GM12878 (cell line): ENCODE data around the gene NRG3. TPM values are rescaled to one million over a fixed set of nuclear protein-coding genes. Genes with fewer than 3 reads are reported as not detected.

ENCODE experiments used
- ATAC-seq: fragments of 200-7000 bp; cut with Tn5 transposase; 3 replicates; pipeline ENCODE4 v1.9.1; 2020; ENCODE audit warnings: mild to moderate bottlenecking, moderate library complexity
- BruUV-seq: library from RNA; stranded (reverse); fragments of 400-500 nt; replicated peaks from 2 replicates; lab custom pipeline; 2021; lab: Mats Ljungman, UMichigan
- CTCF ChIA-PET: fragments of 300-600 bp; sonication (Branson Sonifier 250); formaldehyde crosslinking; extraction: SDS; loops from one replicate; lab custom pipeline; 2021; ENCODE audit warnings: inconsistent platforms; lab: Yijun Ruan, JAX
- POLR2A ChIA-PET: fragments of 350-600 bp; formaldehyde crosslinking; extraction: SDS; loops from one replicate; lab custom pipeline; 2021; ENCODE audit warnings: inconsistent platforms; lab: Charles Lee
- RAD21 ChIA-PET: fragments of 300-600 bp; sonication (Branson Sonifier 250); formaldehyde crosslinking; loops from one replicate; lab custom pipeline; 2023; ENCODE audit warnings: antibody characterized with exemption; ENCODE audit not compliant: unreplicated experiment; lab: Charles Lee
- SMC1A ChIA-PET: fragments of 300-600 bp; sonication (Branson Sonifier 250); formaldehyde crosslinking; loops from one replicate; lab custom pipeline; 2023; ENCODE audit not compliant: unreplicated experiment, uncharacterized antibody; lab: Charles Lee
- DNase-seq: peaks from one replicate; pipeline ENCODE4 v3.0.0-alpha.2; 2011; ENCODE audit warnings: low read depth, low spot score
- FAIRE-seq: peaks from 3 replicates; lab custom pipeline; 2011; peaks lifted over from hg19 to GRCh38; lab: Jason Lieb, UNC
- H2AFZ ChIP-seq: 2 replicates; pipeline ENCODE4 v1.6.0; 2011; ENCODE audit warnings: low read depth, low read length, control low read depth; ENCODE audit not compliant: control insufficient read depth
- H3K27ac ChIP-seq: 2 replicates; pipeline ENCODE4 v1.5.1; 2011; ENCODE audit warnings: control low read depth; ENCODE audit not compliant: control insufficient read depth, insufficient read depth
- H3K27me3 ChIP-seq, 2 experiments: replicated peaks in 1 of 2; 2 replicates each; pipeline versions ENCODE4 v1.6.0 to v1.6.1; 2011; ENCODE audit warnings: low read length in 1 of 2; ENCODE audit not compliant: control insufficient read depth in 2 of 2, insufficient read depth in 2 of 2
- H3K36me3 ChIP-seq, 2 experiments: 2 replicates each; pipeline ENCODE4 v1.5.1; 2011; ENCODE audit warnings: low read length in 1 of 2; ENCODE audit not compliant: control insufficient read depth in 2 of 2, insufficient read depth in 2 of 2
- H3K4me1 ChIP-seq: 2 replicates; pipeline ENCODE4 v1.6.1; 2011; ENCODE audit warnings: mild to moderate bottlenecking, low read length, moderate library complexity, mixed read lengths; ENCODE audit not compliant: control insufficient read depth, insufficient read depth
- H3K4me2 ChIP-seq: 2 replicates; pipeline ENCODE4 v1.6.0; 2011; ENCODE audit warnings: control low read depth; ENCODE audit not compliant: control insufficient read depth, insufficient read depth
- H3K4me3 ChIP-seq: fragments of 200-600 bp; sonication (generic); 2 replicates; pipeline ENCODE4 v1.5.1; 2016
- H3K79me2 ChIP-seq: 2 replicates; pipeline ENCODE4 v1.6.0; 2011; ENCODE audit warnings: low read length; ENCODE audit not compliant: control insufficient read depth, insufficient read depth
- H3K9ac ChIP-seq: 2 replicates; pipeline ENCODE4 v1.8.0; 2011; ENCODE audit warnings: low read length, control low read depth, mixed read lengths; ENCODE audit not compliant: control insufficient read depth, insufficient read depth
- H3K9me3 ChIP-seq: replicated peaks from 3 replicates; pipeline ENCODE4 v1.5.1; 2011; ENCODE audit warnings: mild to moderate bottlenecking, low read length; ENCODE audit not compliant: control insufficient read depth, insufficient read depth
- H4K20me1 ChIP-seq: 2 replicates; pipeline ENCODE4 v1.6.0; 2011; ENCODE audit not compliant: control insufficient read depth, insufficient read depth
- ELK1 ChIP-seq: IDR thresholded peaks from 2 replicates; pipeline ENCODE4 v1.6.1; 2012; ENCODE audit warnings: low read depth, low read length, improper control_type of control experiment
- JUNB ChIP-seq: IDR thresholded peaks from 2 replicates; pipeline ENCODE4 v1.6.1; 2016; ENCODE audit warnings: antibody characterized with exemption, mild to moderate bottlenecking
- JUND ChIP-seq: IDR thresholded peaks from 2 replicates; pipeline ENCODE4 v1.6.1; 2012; ENCODE audit warnings: low read depth, mild to moderate bottlenecking, low read length, improper control_type of control experiment, moderate library complexity
- NFIC ChIP-seq: IDR thresholded peaks from 2 replicates; pipeline ENCODE4 v1.6.1; 2012; ENCODE audit warnings: low read depth, mild to moderate bottlenecking, inconsistent platforms, low read length, moderate library complexity
- NFYA ChIP-seq: IDR thresholded peaks from 2 replicates; pipeline ENCODE4 v1.6.1; 2011; ENCODE audit warnings: low read depth, mild to moderate bottlenecking, low read length, improper control_type of control experiment, borderline replicate concordance
- PKNOX1 ChIP-seq: fragments of 450-650 bp; IDR thresholded peaks from 2 replicates; pipeline ENCODE4 v1.6.1; 2016; ENCODE audit warnings: mild to moderate bottlenecking
- PML ChIP-seq: IDR thresholded peaks from 2 replicates; pipeline ENCODE4 v1.6.1; 2012; ENCODE audit warnings: low read length, inconsistent platforms
- RB1 ChIP-seq: fragments of 450-650 bp; formaldehyde crosslinking; IDR thresholded peaks from 2 replicates; pipeline ENCODE4 v1.6.1; 2017; ENCODE audit warnings: mild to moderate bottlenecking, borderline replicate concordance
- SMC3 ChIP-seq: IDR thresholded peaks from 2 replicates; pipeline ENCODE4 v1.6.1; 2011; ENCODE audit warnings: low read length, improper control_type of control experiment, borderline replicate concordance
- SP1 ChIP-seq: IDR thresholded peaks from one replicate; pipeline ENCODE4 v1.6.1; 2011; ENCODE audit warnings: low read depth, low read length
- SPI1 ChIP-seq: IDR thresholded peaks from 2 replicates; pipeline ENCODE4 v1.6.1; 2011; ENCODE audit warnings: low read depth, mild to moderate bottlenecking, low read length, moderate library complexity, borderline replicate concordance; ENCODE audit not compliant: insufficient read depth
- USF2 ChIP-seq: IDR thresholded peaks from 2 replicates; pipeline ENCODE4 v1.6.1; 2011; ENCODE audit warnings: low read depth, low read length, improper control_type of control experiment, borderline replicate concordance
- ZNF687 ChIP-seq: fragments of 450-650 bp; IDR thresholded peaks from 2 replicates; pipeline ENCODE4 v1.6.1; 2017; ENCODE audit warnings: mild to moderate bottlenecking, moderate library complexity
- WGBS: methylation state at CpG from one replicate; pipeline ENCODE4 v1.1.6; 2016; ENCODE audit warnings: low lambda C conversion rate; ENCODE audit not compliant: insufficient replicate concordance, insufficient coverage; ENCODE audit errors: missing lambda C conversion rate; 5-methylcytosine and 5-hydroxymethylcytosine counted together
- in situ Hi-C: fragments of 300-500 bp; cut with MboI; formaldehyde crosslinking; loops from 9 replicates; pipeline ENCODE4 v1.14.3; 2018; ENCODE audit warnings: mixed read lengths
- intact Hi-C: fragments of 100-400 bp; cut with micrococcal nuclease; formaldehyde crosslinking; loops from one replicate; pipeline ENCODE4 v1.14.2; 2022; ENCODE audit not compliant: unreplicated experiment
- polyA plus RNA-seq, 11 experiments: library from polyadenylated mRNA; depleted of rRNA in 4 of 11; unstranded in 6 of 11; stranded (reverse) in 5 of 11; fragments of >200 nt; fragmentation: Nextera tagmentation in 4 of 11; fragmentation: Illumina TruSeq in 1 of 11; extraction: Ambion mirVana in 4 of 11; extraction: Trizol in 1 of 11; gene quantifications; 1 replicate in 1 of 11; 2 replicates in 10 of 11; pipeline versions ENCODE4 v1.2.1 to v1.2.3, GENCODE V29; 2011 to 2016; ENCODE audit warnings: inconsistent platforms in 2 of 11, missing spikeins in 2 of 11, low read depth in 1 of 11
- total RNA-seq, 4 experiments: library from RNA; depleted of rRNA in 3 of 4; stranded (reverse); fragments of >200 nt in 3 of 4; fragmentation: Illumina TruSeq in 1 of 4; extraction: Trizol in 1 of 4; gene quantifications; 2 replicates each; pipeline versions ENCODE4 v1.2.1 to v1.2.3, GENCODE V29; 2013 to 2021

Gene NRG3
- total and polyA plus RNA-seq, 10 of the 15 experiments (the other 5 are each of a cell fraction or from before 2014, with no cell fraction given) = 0.03 to 0.41 (median 0.17) TPM; not detected in 3

GRCh38 chr10:82691211-82691610, 816.2 kb downstream of the NRG3 start:
- CTCF ChIA-PET = no interaction called here
- WGBS = 35% methylated on average over 2 of the region's 2 CpGs
- BruUV-seq = no TSS peak
- no peaks in the 10 kb centered on the region for H3K79me2 ChIP-seq
- FAIRE-seq (no peak), DNase-seq (no peak), ATAC-seq (no peak)
- H3K9ac ChIP-seq = no peak overlapping the region
- no peak overlapping the region for H3K27ac ChIP-seq
- in situ Hi-C loops = no loop called here
- no peak overlapping the region for H3K4me2 ChIP-seq
- no peaks in the 10 kb centered on the region; a peak in 1 of 4 replicates for H3K27me3 ChIP-seq
- H3K9me3 ChIP-seq = no peaks in the 10 kb centered on the region
- SMC1A ChIA-PET = no interaction called here
- no peak overlapping the region for H3K4me3 ChIP-seq
- RAD21 ChIA-PET = no interaction called here
- no peaks in the 10 kb centered on the region for H3K36me3 ChIP-seq
- TF ChIP-seq ZNF687 (no peak), NFYA (no peak), JUND (no peak), PML (no peak), SP1 (no peak), RB1 (no peak), ELK1 (no peak), USF2 (no peak), SPI1 (no peak), JUNB (no peak), PKNOX1 (no peak), NFIC (no peak), SMC3 (no peak)
- POLR2A ChIA-PET = no interaction called here
- no peak overlapping the region for H2AFZ ChIP-seq
- intact Hi-C loops = no loop called here
- H4K20me1 ChIP-seq = no peaks in the 10 kb centered on the region
- H3K4me1 ChIP-seq = no peaks in the 10 kb centered on the region
